Right lobe of liver (tissue), 5 donors: ENCODE data around the gene SLC26A4. TPM values are rescaled to one million over a fixed set of nuclear protein-coding genes. Genes with fewer than 3 reads are reported as not detected.

ENCODE experiments used
- small RNA-seq, 2 experiments: library from RNA; depleted of rRNA; stranded (forward); fragments of <200 nt; gene quantifications; one replicate each; pipeline ENCODE3, GENCODE V24; 2016
- total RNA-seq, 6 experiments: library from RNA; depleted of rRNA in 2 of 6; stranded (reverse); fragments of >200 nt in 2 of 6; fragmentation: NEBNext Ultra II Directional in 3 of 6; extraction: Animal tissue kit (Norgen Biotek cat#: 25700) in 3 of 6; gene quantifications; one replicate each; pipeline versions ENCODE4 v1.1.0 to v1.2.4, GENCODE V29; 2016 to 2023
- donor health status: DM: no; HTN: no; CAD: no.
- donor health status: DM: no; HTN: no; CAD: no.
- donor health status: DM: no; HTN: yes; CAD: no.
- donor health status: DM: no; HTN: yes; CAD: no.

Gene SLC26A4
- total RNA-seq, 6 experiments from 2014 or later = 0.05 to 0.68 (median 0.27) TPM; not detected in 1

Small RNAs within 50 kb of the gene (small RNA-seq; reads per million reads assigned to genes)
- gene BANF1P5 = 0 reads per million in 2 experiments

Other genes starting within 250 kb of the SLC26A4 start
- gene GPR22, start 190.8 kb upstream of the SLC26A4 start, total RNA-seq = not detected
- 10 to 100 TPM; 13.9 to 21.3 (median 15.5) TPM for gene COG5, start 96.9 kb upstream of the SLC26A4 start, total RNA-seq
- 1 to 10 TPM; 2.3 to 6.1 (median 3.4) TPM for gene DUS4L, start 96.9 kb upstream of the SLC26A4 start, total RNA-seq
- gene BCAP29, start 80.6 kb upstream of the SLC26A4 start, total RNA-seq = 10 to 100 TPM; 26.2 to 59.5 (median 31.0) TPM
- 10 to 100 TPM in 1 of 6 experiments, 1 to 10 TPM in 5; 5.8 to 11.6 (median 8.5) TPM for gene CBLL1, start 83.3 kb downstream of the SLC26A4 start, total RNA-seq
- gene SLC26A3, start 142.4 kb downstream of the SLC26A4 start, total RNA-seq = 1 to 10 TPM in 2 of 6 experiments, under 1 TPM in 2, not detected in 2; 0.15 to 2.8 (median 1.5) TPM
- gene DLD, start 230.4 kb downstream of the SLC26A4 start, total RNA-seq = 10 to 100 TPM; 51.5 to 69.4 (median 61.0) TPM